NCI-H1092 treated with DMSO at 0.1 percent for 48 hours (cell line): ENCODE results near the gene ROPN1.
"Not testable (repeated sequence)": the region's sequence is repeated elsewhere in the genome, so short reads cannot be mapped to it uniquely, and the experiment has no call there.

Experiments
- DNase-seq: peaks from one replicate; lab custom pipeline; 2025; lab: John Stamatoyannopoulos, UW

Gene ROPN1

DNA sequence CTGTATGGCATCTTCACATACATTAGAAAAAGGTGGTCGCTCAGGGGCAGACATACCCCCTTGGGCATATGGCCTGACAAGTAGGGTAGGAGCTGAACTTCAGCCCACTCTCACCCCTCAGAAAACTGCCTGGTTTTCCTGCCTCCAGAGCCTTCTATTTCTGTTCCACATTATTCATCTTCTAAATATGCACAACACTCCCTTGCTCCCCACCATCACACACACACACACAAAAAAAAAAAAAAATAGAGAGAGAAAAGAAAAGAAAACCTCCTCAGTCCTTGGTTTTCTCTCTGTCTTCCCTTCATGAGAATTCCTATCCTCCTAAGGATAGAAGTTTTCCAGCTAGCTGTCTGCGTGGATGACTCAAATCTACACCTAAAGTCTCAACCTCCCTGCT is 5.6 kb upstream of the ROPN1 start:
- no peak for DNase-seq

- peak; percentile 12 for DNase-seq
Measured at GRCh38 chr3:123993818-123994217, 1.9 kb upstream of the ROPN1 start.

DNA sequence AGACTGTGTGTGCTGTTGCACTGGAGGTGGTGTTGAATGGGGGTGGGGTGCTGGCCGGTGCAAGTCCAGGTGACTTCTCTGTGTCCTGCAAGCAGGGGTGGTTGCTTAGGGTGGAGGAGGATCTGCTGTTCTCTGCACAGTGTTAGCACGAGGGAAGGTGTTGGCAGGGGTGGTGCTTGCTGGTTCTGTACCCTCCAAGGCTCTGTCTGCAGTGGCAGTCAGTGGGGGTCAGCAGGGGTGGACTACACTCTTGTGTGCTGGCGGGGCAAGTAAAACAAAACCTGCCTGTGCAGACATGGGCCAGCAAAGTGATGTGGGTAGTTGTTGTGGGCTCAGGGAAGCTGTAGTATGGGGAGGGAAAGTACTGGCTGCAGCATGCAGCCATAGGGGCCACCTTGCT is 5.5 kb downstream of the ROPN1 start:
- DNase-seq = no peak

DNA sequence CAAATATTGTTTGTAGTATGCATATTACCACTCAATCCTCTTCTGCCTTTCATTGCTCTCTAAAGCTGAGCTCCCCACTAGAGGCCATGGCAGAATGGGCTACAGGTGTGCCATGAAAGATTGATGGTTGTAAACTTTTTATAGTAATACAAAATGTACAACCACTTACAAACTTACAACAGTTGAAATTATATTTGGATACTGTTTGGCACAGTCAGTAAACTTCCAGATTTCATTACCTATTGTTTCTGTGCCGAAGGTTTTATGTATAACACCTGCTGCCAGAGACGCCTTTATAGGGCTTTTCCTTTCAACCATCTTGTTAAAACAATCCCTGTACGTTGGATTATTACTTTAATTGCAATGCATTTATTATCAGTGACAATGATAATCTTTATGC is 7.0 kb downstream of the ROPN1 start:
- DNase-seq = no peak

- no peak for DNase-seq
Measured at GRCh38 chr3:123984350-123984749, 7.6 kb downstream of the ROPN1 start.

- DNase-seq = not testable (repeated sequence)
Measured at GRCh38 chr3:123981317-123981716, 10.6 kb downstream of the ROPN1 start.

- no peak for DNase-seq
Measured at GRCh38 chr3:123980539-123980938, 11.4 kb downstream of the ROPN1 start.

DNA sequence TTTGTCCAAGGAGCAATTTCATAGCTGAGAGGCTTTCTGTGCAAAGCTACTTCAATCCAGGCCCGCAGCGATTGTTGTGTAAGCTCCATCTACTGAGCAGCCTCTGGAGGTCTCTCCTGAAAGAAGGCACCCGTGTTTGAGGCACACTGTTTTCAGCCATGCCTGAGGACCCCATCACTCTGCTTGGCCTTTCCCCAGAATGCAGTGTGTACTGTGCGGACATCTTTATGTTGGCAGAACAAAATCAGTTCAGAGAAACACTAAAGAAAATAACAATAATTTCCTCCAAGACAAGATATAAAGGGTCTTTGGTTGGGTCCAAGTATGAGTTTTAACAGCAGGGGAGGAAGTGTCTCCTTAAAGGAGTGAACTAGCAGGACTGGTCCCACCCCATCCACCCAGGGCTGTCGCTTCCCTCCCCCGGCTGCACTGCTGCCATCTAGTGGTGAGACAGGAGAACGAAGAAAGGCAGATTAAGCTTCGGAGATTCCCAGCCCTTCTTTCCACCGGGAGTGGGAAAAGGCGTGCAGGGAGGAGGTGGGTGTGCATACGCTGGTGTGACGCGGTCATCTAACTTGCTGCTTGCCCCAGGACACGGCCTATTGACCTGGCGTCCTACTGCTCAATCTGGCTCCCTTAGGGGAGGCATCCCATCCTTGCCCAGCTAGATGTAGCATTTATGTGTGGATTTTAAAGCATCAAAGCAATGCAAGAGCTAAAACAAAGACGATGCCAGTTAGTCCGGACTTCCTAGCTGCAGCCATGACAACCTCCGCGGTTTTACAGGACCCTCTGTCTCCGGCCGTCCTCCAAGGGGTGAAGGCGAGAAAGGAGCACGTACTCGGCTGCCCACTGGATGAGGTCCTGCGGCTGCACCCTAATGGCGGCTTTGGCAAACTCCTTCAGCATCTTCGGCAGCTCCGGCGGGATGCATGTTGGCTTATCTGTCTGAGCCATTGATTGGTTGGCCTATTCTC is 12.1 kb downstream of the ROPN1 start:
- peak; percentile 15 for DNase-seq

- not testable (repeated sequence) for DNase-seq
Measured at GRCh38 chr3:123976904-123977303, 15.0 kb downstream of the ROPN1 start.

- DNase-seq = not testable (repeated sequence)
Measured at GRCh38 chr3:123976181-123976898, 15.6 kb downstream of the ROPN1 start.

GRCh38 chr3:123975030-123975429 is 16.9 kb downstream of the ROPN1 start:
- DNase-seq = not testable (repeated sequence)

DNA sequence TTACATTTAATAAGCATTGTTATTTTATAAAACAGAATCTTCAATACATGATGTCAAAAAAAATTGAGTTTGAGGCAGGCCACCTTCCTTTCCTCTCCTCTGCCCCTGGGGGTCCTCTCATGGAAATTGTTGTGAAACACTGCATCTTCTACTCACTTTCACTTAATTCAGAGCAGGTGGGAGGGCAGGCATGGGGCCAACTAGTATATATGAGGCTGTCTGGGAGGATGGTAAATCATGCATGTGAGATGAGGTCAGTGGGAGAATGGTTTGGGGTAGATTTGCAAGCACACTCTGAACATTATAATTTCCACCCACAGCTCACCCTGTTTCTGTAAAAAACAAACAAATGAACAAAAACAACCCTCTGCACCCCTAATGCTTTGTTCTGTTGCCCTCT is 20.5 kb downstream of the ROPN1 start:
- no peak for DNase-seq

DNA sequence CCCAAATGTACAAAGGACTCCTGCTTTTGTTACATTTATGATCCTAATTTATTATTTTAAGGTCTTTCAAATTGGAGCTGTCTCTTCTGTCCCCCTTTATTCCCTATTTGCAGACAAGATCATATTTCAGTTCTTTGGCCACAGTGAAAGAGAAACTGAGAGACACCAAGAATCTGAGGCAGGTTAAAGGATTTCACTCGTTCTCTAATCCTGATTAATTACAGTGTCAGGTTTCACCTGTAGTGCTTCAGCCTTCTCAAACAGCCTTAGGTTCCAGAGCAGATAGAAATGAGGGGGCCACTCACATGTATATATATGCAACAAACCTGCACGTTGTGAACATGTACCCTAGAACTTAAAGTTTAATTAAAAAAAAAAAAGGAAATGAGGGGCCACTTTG is 24.7 kb downstream of the ROPN1 start:
- not testable (repeated sequence) for DNase-seq

DNA sequence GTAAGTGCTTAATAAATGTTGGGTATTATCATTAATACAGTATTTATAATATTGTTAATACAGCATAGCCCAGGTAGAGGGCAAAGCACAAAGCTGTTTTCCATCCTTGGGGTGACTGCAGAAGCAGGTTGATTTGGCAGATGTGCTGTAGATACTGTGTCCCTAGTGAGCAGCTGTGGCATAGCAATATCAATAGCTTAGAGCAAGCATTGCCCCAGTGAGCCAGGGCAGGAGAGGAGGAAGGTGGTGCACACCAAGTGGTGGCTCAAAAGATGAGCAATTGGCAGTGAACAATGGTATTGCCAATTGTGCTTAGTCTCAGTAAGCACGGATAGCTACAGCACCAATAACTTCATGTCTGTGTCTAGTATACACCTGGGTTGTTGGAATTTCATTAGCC is 25.1 kb downstream of the ROPN1 start:
- DNase-seq = not testable (repeated sequence)

DNA sequence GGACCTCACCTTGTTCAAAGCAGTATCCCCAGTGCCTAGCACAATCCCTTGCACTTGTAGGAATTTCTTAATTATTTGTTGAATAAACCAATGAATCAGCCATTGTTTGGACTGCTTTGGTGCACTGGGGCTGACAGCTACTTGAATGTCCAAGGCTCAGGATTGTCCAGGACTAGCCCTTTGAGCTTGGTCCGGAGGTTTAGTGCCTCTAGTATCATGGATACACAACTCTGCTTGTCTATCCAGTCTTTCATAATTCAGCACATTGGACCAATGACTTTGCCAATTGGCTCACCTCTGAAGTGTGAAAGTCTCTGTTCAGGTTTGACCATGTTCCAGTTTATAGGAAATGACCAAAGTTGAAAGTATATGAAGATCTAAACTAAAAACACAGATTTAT is 27.1 kb downstream of the ROPN1 start:
- not testable (repeated sequence) for DNase-seq

GRCh38 chr3:123961508-123961856 is 30.4 kb downstream of the ROPN1 start:
- DNase-seq = no peak

DNA sequence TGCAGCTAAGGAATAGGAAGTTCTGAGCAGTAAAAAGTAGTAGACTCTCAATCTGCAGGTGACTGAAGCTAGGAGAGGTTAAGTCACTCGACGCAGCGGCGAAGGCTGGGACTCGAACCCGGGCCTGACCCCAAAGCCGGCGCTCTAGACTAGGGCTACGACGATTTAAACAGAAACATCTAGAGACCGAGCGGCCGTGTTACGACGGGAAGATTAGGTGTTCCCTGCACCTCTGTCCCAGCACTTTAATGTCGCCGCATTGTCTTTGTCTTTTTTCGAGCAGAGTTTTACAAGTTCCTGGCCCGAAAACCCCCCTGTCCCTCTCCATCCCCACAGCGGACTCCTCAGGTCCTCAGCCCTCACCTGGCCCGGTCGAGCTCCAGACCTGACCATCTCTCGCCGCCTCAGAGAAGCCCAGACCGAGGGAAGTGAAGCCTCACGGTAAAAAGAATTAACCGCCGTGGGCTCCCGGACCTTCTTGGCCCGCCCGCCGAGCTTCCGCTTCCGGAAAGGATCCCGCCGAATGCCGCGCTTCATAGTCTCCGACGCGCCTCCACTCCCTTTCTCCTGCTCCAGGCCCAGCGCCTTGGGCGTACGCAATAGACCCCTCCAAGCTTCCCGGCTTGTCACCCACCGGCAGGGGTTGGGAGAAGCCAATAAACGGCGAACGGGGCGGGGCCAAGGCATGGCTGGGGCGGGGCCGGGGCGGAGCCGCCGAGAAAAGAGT is 31.0 kb downstream of the ROPN1 start, which contains the start of gene CCDC14:
CCDC14 (minus strand) TSS at position 449 of the 727 bp plus-strand sequence; CDS start at position 393, 56 bp downstream.
- peak; percentile 97 for DNase-seq

- peak; percentile 13 for DNase-seq
Measured at GRCh38 chr3:123953735-123954134, 38.2 kb downstream of the ROPN1 start.

DNA sequence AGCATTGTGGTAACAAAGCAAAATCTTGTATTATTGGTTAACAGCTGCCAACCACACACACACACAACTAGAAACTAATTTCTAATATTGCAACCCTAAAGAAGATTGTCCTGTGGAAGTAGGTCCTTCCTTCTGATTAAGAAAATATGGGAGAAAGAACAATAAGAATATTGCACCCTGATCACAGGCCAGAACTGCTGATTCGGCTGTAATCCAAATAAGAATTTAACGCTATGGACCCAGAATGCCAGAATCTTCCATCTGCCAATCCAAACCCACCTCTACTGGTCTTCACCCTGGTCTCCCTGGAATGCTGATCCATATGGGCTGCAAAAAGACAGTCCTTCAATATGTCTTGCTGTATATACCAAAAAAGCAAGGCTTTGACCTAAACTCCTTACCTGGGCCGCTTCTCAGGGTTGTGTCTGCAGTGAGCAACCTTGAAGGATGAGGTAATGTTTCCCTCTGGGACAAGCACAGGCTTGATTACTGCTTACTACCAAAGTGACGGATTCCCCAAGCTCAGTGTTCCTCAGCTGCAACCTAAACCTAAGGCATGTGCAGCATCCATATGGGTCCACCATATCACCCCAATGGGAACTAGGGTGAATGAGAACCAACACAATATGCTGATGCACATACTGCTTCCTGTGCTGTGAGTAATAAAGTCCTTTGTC is 38.9 kb downstream of the ROPN1 start:
- DNase-seq = no peak

- peak; percentile 12 for DNase-seq
Measured at GRCh38 chr3:123951522-123952447, 40.1 kb downstream of the ROPN1 start.

- no peak for DNase-seq
Measured at GRCh38 chr3:123949641-123950040, 42.3 kb downstream of the ROPN1 start.
